Endothelial cell of umbilical vein (primary cell): ENCODE measurements around the gene SCN3B. TPM values are rescaled to one million over a fixed set of nuclear protein-coding genes. Genes with fewer than 3 reads are reported as not detected.
"Not testable (repeated sequence)": the region's sequence is repeated elsewhere in the genome, so short reads cannot be mapped to it uniquely, and the experiment has no call there.

ENCODE experiments used
- BruUV-seq: library from RNA; stranded (reverse); fragments of 400-500 nt; replicated peaks from 2 replicates; lab custom pipeline; 2021; lab: Mats Ljungman, UMichigan
- CTCF ChIA-PET: fragments of 300-600, 350-600 bp; sonication (Branson Sonifier 250); formaldehyde crosslinking; loops from one replicate; lab custom pipeline; 2021; ENCODE audit warnings: antibody characterized with exemption, inconsistent platforms; lab: Charles Lee
- POLR2A ChIA-PET: fragments of 300-600, 350-600 bp; sonication (Branson Sonifier 250); formaldehyde crosslinking; loops from one replicate; lab custom pipeline; 2021; ENCODE audit warnings: antibody characterized with exemption, inconsistent platforms; lab: Charles Lee
- DNase-seq: peaks from one replicate; pipeline ENCODE4 v3.0.0-alpha.2; 2011; ENCODE audit warnings: low read depth, low spot score
- FAIRE-seq: peaks from 2 replicates; lab custom pipeline; 2011; peaks lifted over from hg19 to GRCh38; lab: Jason Lieb, UNC
- H2AFZ ChIP-seq: 2 replicates; pipeline ENCODE4 v1.6.0; 2012; ENCODE audit warnings: low read depth, low read length, control low read depth, inconsistent platforms
- H3K27ac ChIP-seq: 2 replicates; pipeline ENCODE4 v1.5.1; 2011; ENCODE audit warnings: low read depth, mild to moderate bottlenecking, control low read depth, low read length, moderate library complexity; ENCODE audit not compliant: insufficient read depth
- H3K27me3 ChIP-seq, 2 experiments: 2 replicates each; pipeline versions ENCODE4 v1.6.0 to v1.6.1; 2011; ENCODE audit warnings: low read length in 2 of 2, mixed read lengths in 1 of 2; ENCODE audit not compliant: control insufficient read depth in 2 of 2, insufficient read depth in 2 of 2
- H3K36me3 ChIP-seq, 2 experiments: 2 replicates in 1 of 2; 3 replicates in 1 of 2; pipeline ENCODE4 v1.5.1; 2011; ENCODE audit warnings: low read length in 2 of 2, mild to moderate bottlenecking in 1 of 2, moderate library complexity in 1 of 2; ENCODE audit not compliant: control insufficient read depth in 2 of 2, insufficient read depth in 2 of 2; ENCODE audit errors: extremely low read depth in 1 of 2
- H3K4me1 ChIP-seq: 3 replicates; pipeline ENCODE4 v1.5.1; 2011; ENCODE audit warnings: mild to moderate bottlenecking, low read length; ENCODE audit not compliant: control insufficient read depth, insufficient read depth; ENCODE audit errors: extremely low read depth
- H3K4me2 ChIP-seq: 2 replicates; pipeline ENCODE4 v1.6.1; 2011; ENCODE audit warnings: low read length, control low read depth, mixed read lengths; ENCODE audit not compliant: insufficient read depth
- H3K4me3 ChIP-seq, 3 experiments: fragments of 200-600 bp in 1 of 3; sonication (generic), shearing (Covaris generic) in 1 of 3; replicated peaks in 1 of 3; 2 replicates each; pipeline ENCODE4 v1.5.1; 2011 to 2016; ENCODE audit warnings: control low read depth in 3 of 3, low read length in 3 of 3, mild to moderate bottlenecking in 2 of 3, inconsistent platforms in 1 of 3, low read depth in 1 of 3, moderate library complexity in 1 of 3; ENCODE audit not compliant: insufficient read depth in 1 of 3
- H3K79me2 ChIP-seq: 2 replicates; pipeline ENCODE4 v1.6.0; 2012; ENCODE audit warnings: low read length, inconsistent platforms; ENCODE audit not compliant: control insufficient read depth, insufficient read depth
- H3K9ac ChIP-seq: replicated peaks from 2 replicates; pipeline ENCODE3; 2011; ENCODE audit warnings: low read length, control low read depth; ENCODE audit not compliant: insufficient read depth; ENCODE audit errors: extremely low read depth
- H3K9me1 ChIP-seq: replicated peaks from 3 replicates; pipeline ENCODE4 v1.6.0; 2011; ENCODE audit warnings: mild to moderate bottlenecking, low read length; ENCODE audit not compliant: control insufficient read depth, insufficient read depth; ENCODE audit errors: extremely low read depth
- H3K9me3 ChIP-seq: replicated peaks from 2 replicates; pipeline ENCODE4 v1.5.1; 2012; ENCODE audit warnings: low read length, inconsistent platforms; ENCODE audit not compliant: control insufficient read depth, insufficient read depth
- H4K20me1 ChIP-seq: replicated peaks from 2 replicates; pipeline ENCODE3; 2011; ENCODE audit warnings: mild to moderate bottlenecking, low read length; ENCODE audit not compliant: control insufficient read depth, insufficient read depth; ENCODE audit errors: extremely low read depth
- EZH2 ChIP-seq: IDR thresholded peaks from 2 replicates; pipeline ENCODE4 v1.6.1; 2012; ENCODE audit warnings: borderline replicate concordance, low read depth, mild to moderate bottlenecking, moderate library complexity, low read length, inconsistent platforms; ENCODE audit not compliant: severe bottlenecking
- FOS ChIP-seq: IDR thresholded peaks from 2 replicates; pipeline ENCODE4 v1.6.1; 2011; ENCODE audit warnings: mild to moderate bottlenecking, low read length, moderate library complexity, borderline replicate concordance; ENCODE audit not compliant: insufficient read depth
- GATA2 ChIP-seq: IDR thresholded peaks from 2 replicates; pipeline ENCODE4 v1.7.0; 2011; ENCODE audit warnings: low read depth, mild to moderate bottlenecking, moderate library complexity, mixed read lengths, low read length; ENCODE audit not compliant: insufficient read length, insufficient read depth
- JUN ChIP-seq: IDR thresholded peaks from 2 replicates; pipeline ENCODE4 v1.6.1; 2011; ENCODE audit warnings: borderline replicate concordance, low read depth; ENCODE audit not compliant: insufficient read length, insufficient read depth
- MYC ChIP-seq: IDR thresholded peaks from one replicate; pipeline ENCODE4 v1.6.1; 2011; ENCODE audit warnings: mild to moderate bottlenecking, low read depth, low read length
- POLR2A ChIP-seq: IDR thresholded peaks from 2 replicates; pipeline ENCODE4 v1.6.1; 2012; ENCODE audit warnings: low read depth, mild to moderate bottlenecking, control low read depth, low read length
- POLR2AphosphoS5 ChIP-seq: IDR thresholded peaks from 2 replicates; pipeline ENCODE4 v1.6.1; 2012; ENCODE audit warnings: low read depth, mild to moderate bottlenecking, control low read depth, low read length, moderate library complexity; ENCODE audit not compliant: insufficient read depth
- dilution Hi-C: fragments of 300-500 bp; cut with MboI; formaldehyde crosslinking; loops from one replicate; pipeline ENCODE4 v1.15.0; 2019; ENCODE audit warnings: low sequenced_read_pairs; ENCODE audit not compliant: extremely low pct_ligation_motif_present
- intact Hi-C: fragments of 100-400 bp; cut with micrococcal nuclease; formaldehyde crosslinking; loops from one replicate; pipeline ENCODE4 v1.10.0; 2022
- polyA plus RNA-seq, 4 experiments: library from polyadenylated mRNA; depleted of rRNA in 3 of 4; stranded (reverse) in 3 of 4; unstranded in 1 of 4; fragments of >200 nt; gene quantifications; 2 replicates each; pipeline versions ENCODE4 v1.2.1 to v1.2.3, GENCODE V29; 2011 to 2012; ENCODE audit warnings: missing spikeins in 1 of 4
- total RNA-seq: library from RNA; stranded (reverse); gene quantifications from 2 replicates; pipeline ENCODE4 v1.2.3, GENCODE V29; 2021
- TF ChIP-seq, protein P1 (sequence below): IDR thresholded peaks from 2 replicates; pipeline ENCODE4 v1.6.1; 2011; ENCODE audit not compliant: insufficient read depth, insufficient read length

Gene SCN3B
- total and polyA plus RNA-seq, 2 donors (not counting 3 experiments of a cell fraction or from before 2014, with no cell fraction given), result 0.72 to 1.4 TPM

DNA sequence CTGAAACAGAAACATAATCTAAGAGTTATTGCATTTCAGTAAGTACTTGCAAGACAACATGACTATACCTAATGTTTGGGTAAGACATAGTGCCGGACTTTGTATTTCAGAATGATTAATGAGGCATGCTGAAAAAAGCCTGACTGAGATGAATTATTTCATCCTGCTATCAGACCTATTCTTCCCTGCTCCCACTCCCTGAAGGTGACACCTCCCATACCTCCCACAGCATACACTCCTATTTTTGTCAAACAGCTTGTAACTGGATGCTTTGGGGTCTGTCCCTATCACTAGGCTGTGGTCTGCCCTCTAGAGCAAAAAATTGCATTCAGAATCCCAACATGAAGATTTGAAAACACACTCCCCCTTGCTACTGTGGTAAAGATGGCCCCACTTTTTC lies 10.9 kb upstream of the SCN3B start:
- TF ChIP-seq JUN (no peak), GATA2 (no peak), EZH2 (no peak), POLR2A (no peak), FOS (no peak), MYC (no peak), POLR2AphosphoS5 (no peak)
- TF ChIP-seq, protein P1, sequence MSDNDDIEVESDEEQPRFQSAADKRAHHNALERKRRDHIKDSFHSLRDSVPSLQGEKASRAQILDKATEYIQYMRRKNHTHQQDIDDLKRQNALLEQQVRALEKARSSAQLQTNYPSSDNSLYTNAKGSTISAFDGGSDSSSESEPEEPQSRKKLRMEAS, result no peak
- H3K9me1 ChIP-seq, result no peaks in the 10 kb centered on the region
- H3K27me3 ChIP-seq, result no peaks in the 10 kb centered on the region
- H3K4me3 ChIP-seq, result no peak overlapping the region
- H3K9ac ChIP-seq, result no peak overlapping the region
- CTCF ChIA-PET, result no interaction called here
- no peaks in the 10 kb centered on the region for H3K79me2 ChIP-seq
- no peak overlapping the region for H2AFZ ChIP-seq
- POLR2A ChIA-PET, result no interaction called here
- no peak overlapping the region for H3K4me2 ChIP-seq
- no peaks in the 10 kb centered on the region for H3K9me3 ChIP-seq
- no peaks in the 10 kb centered on the region for H3K4me1 ChIP-seq
- no TSS peak for BruUV-seq
- no peak for FAIRE-seq
- H3K27ac ChIP-seq, result no peak overlapping the region
- no peaks in the 10 kb centered on the region for H4K20me1 ChIP-seq
- dilution Hi-C loops, result no loop called here
- intact Hi-C loops, result no loop called here
- no peaks in the 10 kb centered on the region for H3K36me3 ChIP-seq
- no peak for DNase-seq

DNA sequence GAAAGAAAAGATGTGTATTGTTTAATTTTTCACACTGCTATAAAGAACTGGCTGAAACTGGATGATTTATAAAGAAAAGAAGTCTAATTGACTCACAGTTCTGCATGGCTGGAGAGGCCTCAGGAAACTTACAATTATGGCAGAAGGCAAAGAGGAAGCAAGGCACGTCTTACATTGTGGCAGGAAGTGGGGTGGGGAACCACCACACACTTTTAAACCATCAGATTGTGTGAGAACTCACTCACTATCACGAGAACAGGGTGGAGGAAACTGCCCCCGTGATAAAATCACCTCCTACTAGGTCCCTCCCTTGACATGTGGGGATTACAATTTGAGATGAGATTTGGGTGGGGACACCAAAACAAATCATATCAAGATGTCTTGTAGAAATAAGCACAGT lies 5.5 kb upstream of the SCN3B start:
- H3K27ac ChIP-seq, BruUV-seq, dilution Hi-C loops, H3K4me3 ChIP-seq, H3K9ac ChIP-seq, CTCF ChIA-PET, H3K79me2 ChIP-seq, H3K36me3 ChIP-seq, intact Hi-C loops, H3K4me1 ChIP-seq, H3K9me3 ChIP-seq, H3K9me1 ChIP-seq, POLR2A ChIA-PET, DNase-seq, H2AFZ ChIP-seq, H3K4me2 ChIP-seq, H3K27me3 ChIP-seq, FAIRE-seq, H4K20me1 ChIP-seq: not testable (repeated sequence)
